ENCODE results near the gene REXO5.

- TF ChIP-seq, protein P1, sequence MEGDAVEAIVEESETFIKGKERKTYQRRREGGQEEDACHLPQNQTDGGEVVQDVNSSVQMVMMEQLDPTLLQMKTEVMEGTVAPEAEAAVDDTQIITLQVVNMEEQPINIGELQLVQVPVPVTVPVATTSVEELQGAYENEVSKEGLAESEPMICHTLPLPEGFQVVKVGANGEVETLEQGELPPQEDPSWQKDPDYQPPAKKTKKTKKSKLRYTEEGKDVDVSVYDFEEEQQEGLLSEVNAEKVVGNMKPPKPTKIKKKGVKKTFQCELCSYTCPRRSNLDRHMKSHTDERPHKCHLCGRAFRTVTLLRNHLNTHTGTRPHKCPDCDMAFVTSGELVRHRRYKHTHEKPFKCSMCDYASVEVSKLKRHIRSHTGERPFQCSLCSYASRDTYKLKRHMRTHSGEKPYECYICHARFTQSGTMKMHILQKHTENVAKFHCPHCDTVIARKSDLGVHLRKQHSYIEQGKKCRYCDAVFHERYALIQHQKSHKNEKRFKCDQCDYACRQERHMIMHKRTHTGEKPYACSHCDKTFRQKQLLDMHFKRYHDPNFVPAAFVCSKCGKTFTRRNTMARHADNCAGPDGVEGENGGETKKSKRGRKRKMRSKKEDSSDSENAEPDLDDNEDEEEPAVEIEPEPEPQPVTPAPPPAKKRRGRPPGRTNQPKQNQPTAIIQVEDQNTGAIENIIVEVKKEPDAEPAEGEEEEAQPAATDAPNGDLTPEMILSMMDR (IDR thresholded peaks at IDR 0.05) = no peak
- TF ChIP-seq POLR2AphosphoS5 (IDR thresholded peaks at IDR 0.05) = no peak
Observed at GRCh38 chr16:20897922-20898321, 91.6 kb downstream of the REXO5 start.
